GM13977 (cell line): ENCODE results near the gene SGPP1.

Source experiments
- DNase-seq: peaks from one replicate; pipeline ENCODE4 v3.0.0; 2012; ENCODE audit warnings: low spot score
- in situ Hi-C: fragments of 300-500 bp; cut with MboI; formaldehyde crosslinking; loops from one replicate; pipeline ENCODE4 v1.12.0; 2022; ENCODE audit warnings: low sequenced_read_pairs, low pct_unique_long_range_greater_than_20kb, mixed read lengths, inconsistent platforms; ENCODE audit not compliant: unreplicated experiment
- TF ChIP-seq, protein P1 (sequence below): IDR thresholded peaks from 2 replicates; pipeline ENCODE4 v1.5.1; 2012; ENCODE audit warnings: mild to moderate bottlenecking, control low read depth; ENCODE audit not compliant: insufficient read depth; ENCODE audit errors: extremely low read depth, missing control alignments

Gene SGPP1

DNA sequence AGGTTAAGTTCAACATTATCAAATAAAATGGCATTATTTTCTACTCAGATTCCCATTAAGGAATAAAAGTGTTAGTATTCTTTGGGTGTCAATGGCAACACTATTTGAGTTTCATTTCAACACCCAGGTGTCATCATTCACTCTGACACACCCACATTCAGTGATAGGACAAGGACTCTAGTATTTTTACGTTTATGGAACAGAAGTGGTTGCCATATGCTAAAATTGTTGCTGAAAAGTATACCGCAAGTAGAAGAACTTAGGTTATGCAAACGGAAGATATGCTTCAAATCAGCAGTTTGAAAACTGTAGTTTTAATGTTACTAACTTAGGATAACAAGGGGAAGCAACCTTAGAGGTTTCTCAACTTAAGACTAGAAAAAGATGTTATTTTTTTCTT lies 20.0 kb upstream of the SGPP1 start:
- TF ChIP-seq, protein P1, sequence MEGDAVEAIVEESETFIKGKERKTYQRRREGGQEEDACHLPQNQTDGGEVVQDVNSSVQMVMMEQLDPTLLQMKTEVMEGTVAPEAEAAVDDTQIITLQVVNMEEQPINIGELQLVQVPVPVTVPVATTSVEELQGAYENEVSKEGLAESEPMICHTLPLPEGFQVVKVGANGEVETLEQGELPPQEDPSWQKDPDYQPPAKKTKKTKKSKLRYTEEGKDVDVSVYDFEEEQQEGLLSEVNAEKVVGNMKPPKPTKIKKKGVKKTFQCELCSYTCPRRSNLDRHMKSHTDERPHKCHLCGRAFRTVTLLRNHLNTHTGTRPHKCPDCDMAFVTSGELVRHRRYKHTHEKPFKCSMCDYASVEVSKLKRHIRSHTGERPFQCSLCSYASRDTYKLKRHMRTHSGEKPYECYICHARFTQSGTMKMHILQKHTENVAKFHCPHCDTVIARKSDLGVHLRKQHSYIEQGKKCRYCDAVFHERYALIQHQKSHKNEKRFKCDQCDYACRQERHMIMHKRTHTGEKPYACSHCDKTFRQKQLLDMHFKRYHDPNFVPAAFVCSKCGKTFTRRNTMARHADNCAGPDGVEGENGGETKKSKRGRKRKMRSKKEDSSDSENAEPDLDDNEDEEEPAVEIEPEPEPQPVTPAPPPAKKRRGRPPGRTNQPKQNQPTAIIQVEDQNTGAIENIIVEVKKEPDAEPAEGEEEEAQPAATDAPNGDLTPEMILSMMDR, result no peak
- in situ Hi-C loops, result no loop called here
- peak; percentile 45 for DNase-seq

- TF ChIP-seq, protein P1, result no peak
- in situ Hi-C loops, result no loop called here
- no peak for DNase-seq
Measured at GRCh38 chr14:63745858-63746425, 18.1 kb upstream of the SGPP1 start.

- in situ Hi-C loops, result no loop called here
- DNase-seq, result no peak
- TF ChIP-seq, protein P1, result no peak
Measured at GRCh38 chr14:63745272-63745671, 17.4 kb upstream of the SGPP1 start.

- peak; percentile 53 for DNase-seq
- in situ Hi-C loops, result no loop called here
- TF ChIP-seq, protein P1, result no peak
Measured at GRCh38 chr14:63737582-63738006, 9.7 kb upstream of the SGPP1 start.

- no peak for DNase-seq
- in situ Hi-C loops, result no loop called here
- TF ChIP-seq, protein P1, result no peak
Measured at GRCh38 chr14:63735720-63736119, 7.9 kb upstream of the SGPP1 start.

- DNase-seq, result no peak
- in situ Hi-C loops, result no loop called here
- TF ChIP-seq, protein P1, result no peak
Measured at GRCh38 chr14:63730659-63731058, 2.8 kb upstream of the SGPP1 start.
